ENCODE data around the gene MRO. TPM values are rescaled to one million over a fixed set of nuclear protein-coding genes. Genes with fewer than 3 reads are reported as not detected.
"Not testable (repeated sequence)": the region's sequence is repeated elsewhere in the genome, so short reads cannot be mapped to it uniquely, and the experiment has no call there.

MRO gene
- total RNA-seq, 2 experiments from 2014 or later: not detected

- Mint-ChIP-seq H3K27ac (no peak overlapping the region), H3K4me3 (no peak overlapping the region), H3K4me1 (ENCODE audit: low read depth) (no peaks in the 10 kb centered on the region), H3K9me3 (no peaks in the 10 kb centered on the region), H3K36me3 (ENCODE audit: low read depth) (no peaks in the 10 kb centered on the region), H3K27me3 (ENCODE audit: low read depth) (peaks cover 19% of the 10 kb centered on the region)
- CTCF ChIA-PET: interaction anchor here (0.6 kb wide), 1 partner anchor 299 kb away, joined by 3 read pairs; no protein-coding TSS in a partner anchor
- intact Hi-C loops (cut with micrococcal nuclease): no loop called here
- no peak for DNase-seq
These were observed 36.3 kb downstream of the MRO start for GRCh38 chr18:50783553-50783952.

- peaks cover 20% of the 10 kb centered on the region for H3K27me3 Mint-ChIP-seq (ENCODE audit: low read depth)
- H3K9me3 Mint-ChIP-seq; CTCF ChIA-PET; intact Hi-C loops (cut with micrococcal nuclease); H3K4me3 Mint-ChIP-seq; H3K36me3 Mint-ChIP-seq (ENCODE audit: low read depth); H3K27ac Mint-ChIP-seq; DNase-seq; H3K4me1 Mint-ChIP-seq (ENCODE audit: low read depth): not testable (repeated sequence)
These were observed 40.8 kb downstream of the MRO start for GRCh38 chr18:50779021-50779420.

GRCh38 chr18:50776383-50776782 lies 43.4 kb downstream of the MRO start:
- no peak overlapping the region for H3K4me3 Mint-ChIP-seq
- no peaks in the 10 kb centered on the region for H3K9me3 Mint-ChIP-seq
- intact Hi-C loops (cut with micrococcal nuclease): no loop called here
- no peaks in the 10 kb centered on the region for H3K36me3 Mint-ChIP-seq (ENCODE audit: low read depth)
- H3K4me1 Mint-ChIP-seq (ENCODE audit: low read depth): no peaks in the 10 kb centered on the region
- peaks cover 19% of the 10 kb centered on the region for H3K27me3 Mint-ChIP-seq (ENCODE audit: low read depth)
- no peak for DNase-seq
- CTCF ChIA-PET: interaction anchor here (0.6 kb wide), 2 partner anchors 199 to 609 kb away, joined by 3 to 4 read pairs; no protein-coding TSS in a partner anchor
- H3K27ac Mint-ChIP-seq: no peak overlapping the region

- DNase-seq: no peak
- Mint-ChIP-seq H3K27ac (no peak overlapping the region), H3K9me3 (no peaks in the 10 kb centered on the region), H3K4me1 (ENCODE audit: low read depth) (no peaks in the 10 kb centered on the region), H3K36me3 (ENCODE audit: low read depth) (no peaks in the 10 kb centered on the region), H3K4me3 (no peak overlapping the region), H3K27me3 (ENCODE audit: low read depth) (peaks cover 17% of the 10 kb centered on the region)
- CTCF ChIA-PET: interaction anchor here (0.6 kb wide), 2 partner anchors 200 to 608 kb away, joined by 3 to 4 read pairs; no protein-coding TSS in a partner anchor
- intact Hi-C loops (cut with micrococcal nuclease): no loop called here
These were observed 44.1 kb downstream of the MRO start for GRCh38 chr18:50775726-50776125.

- H3K27ac Mint-ChIP-seq: no peak overlapping the region
- H3K9me3 Mint-ChIP-seq: peaks cover 3% of the 10 kb centered on the region
- DNase-seq: no peak
- intact Hi-C loops (cut with micrococcal nuclease): no loop called here
- no peak overlapping the region for H3K4me3 Mint-ChIP-seq
- peaks cover 13% of the 10 kb centered on the region for H3K27me3 Mint-ChIP-seq (ENCODE audit: low read depth)
- H3K36me3 Mint-ChIP-seq (ENCODE audit: low read depth): no peaks in the 10 kb centered on the region
- CTCF ChIA-PET: no interaction called here
- H3K4me1 Mint-ChIP-seq (ENCODE audit: low read depth): no peaks in the 10 kb centered on the region
These were observed 44.6 kb downstream of the MRO start for GRCh38 chr18:50775207-50775606.

- Mint-ChIP-seq H3K4me3 (no peak overlapping the region), H3K27me3 (ENCODE audit: low read depth) (peaks cover 22% of the 10 kb centered on the region), H3K4me1 (ENCODE audit: low read depth) (no peaks in the 10 kb centered on the region), H3K9me3 (peaks cover 31% of the 10 kb centered on the region), H3K27ac (no peak overlapping the region), H3K36me3 (ENCODE audit: low read depth) (peaks cover 3% of the 10 kb centered on the region)
- DNase-seq: no peak
- CTCF ChIA-PET: no interaction called here
- intact Hi-C loops (cut with micrococcal nuclease): no loop called here
These were observed 50.4 kb downstream of the MRO start for GRCh38 chr18:50769463-50769862.

- Mint-ChIP-seq H3K36me3 (ENCODE audit: low read depth) (no peaks in the 10 kb centered on the region), H3K27ac (no peak overlapping the region), H3K27me3 (ENCODE audit: low read depth) (peaks cover 14% of the 10 kb centered on the region), H3K9me3 (no peaks in the 10 kb centered on the region), H3K4me3 (no peak overlapping the region), H3K4me1 (ENCODE audit: low read depth) (no peaks in the 10 kb centered on the region)
- CTCF ChIA-PET: no interaction called here
- no peak for DNase-seq
- intact Hi-C loops (cut with micrococcal nuclease): no loop called here
These were observed 62.5 kb downstream of the MRO start for GRCh38 chr18:50757358-50757757.

- no peak overlapping the region for H3K27ac Mint-ChIP-seq
- no peaks in the 10 kb centered on the region for H3K4me1 Mint-ChIP-seq (ENCODE audit: low read depth)
- no peaks in the 10 kb centered on the region for H3K36me3 Mint-ChIP-seq (ENCODE audit: low read depth)
- H3K27me3 Mint-ChIP-seq (ENCODE audit: low read depth): peaks cover 29% of the 10 kb centered on the region
- no peak overlapping the region for H3K4me3 Mint-ChIP-seq
- intact Hi-C loops (cut with micrococcal nuclease): no loop called here
- DNase-seq: no peak
- H3K9me3 Mint-ChIP-seq: no peaks in the 10 kb centered on the region
- CTCF ChIA-PET: no interaction called here
These were observed 65.5 kb downstream of the MRO start for GRCh38 chr18:50754297-50754696.

GRCh38 chr18:50753311-50753710 lies 66.5 kb downstream of the MRO start:
- no peak overlapping the region for H3K27ac Mint-ChIP-seq
- no peaks in the 10 kb centered on the region for H3K36me3 Mint-ChIP-seq (ENCODE audit: low read depth)
- intact Hi-C loops (cut with micrococcal nuclease): no loop called here
- CTCF ChIA-PET: no interaction called here
- no peak for DNase-seq
- no peaks in the 10 kb centered on the region for H3K4me1 Mint-ChIP-seq (ENCODE audit: low read depth)
- H3K27me3 Mint-ChIP-seq (ENCODE audit: low read depth): peaks cover 35% of the 10 kb centered on the region
- no peak overlapping the region for H3K4me3 Mint-ChIP-seq
- H3K9me3 Mint-ChIP-seq: no peaks in the 10 kb centered on the region

- no peaks in the 10 kb centered on the region for H3K4me1 Mint-ChIP-seq (ENCODE audit: low read depth)
- DNase-seq: no peak
- peaks cover 35% of the 10 kb centered on the region for H3K27me3 Mint-ChIP-seq (ENCODE audit: low read depth)
- H3K4me3 Mint-ChIP-seq: no peak overlapping the region
- CTCF ChIA-PET: no interaction called here
- H3K36me3 Mint-ChIP-seq (ENCODE audit: low read depth): no peaks in the 10 kb centered on the region
- H3K9me3 Mint-ChIP-seq: no peaks in the 10 kb centered on the region
- H3K27ac Mint-ChIP-seq: no peak overlapping the region
- intact Hi-C loops (cut with micrococcal nuclease): no loop called here
These were observed 67.9 kb downstream of the MRO start for GRCh38 chr18:50751947-50752346.

GRCh38 chr18:50751490-50751889 lies 68.3 kb downstream of the MRO start:
- CTCF ChIA-PET: no interaction called here
- Mint-ChIP-seq H3K27ac (no peak overlapping the region), H3K9me3 (no peaks in the 10 kb centered on the region), H3K4me3 (no peak overlapping the region), H3K36me3 (ENCODE audit: low read depth) (no peaks in the 10 kb centered on the region), H3K4me1 (ENCODE audit: low read depth) (no peaks in the 10 kb centered on the region), H3K27me3 (ENCODE audit: low read depth) (peaks cover 33% of the 10 kb centered on the region)
- intact Hi-C loops (cut with micrococcal nuclease): no loop called here
- DNase-seq: no peak

GRCh38 chr18:50750546-50750945 lies 69.3 kb downstream of the MRO start:
- intact Hi-C loops (cut with micrococcal nuclease): no loop called here
- DNase-seq: no peak
- no peak overlapping the region for H3K27ac Mint-ChIP-seq
- H3K27me3 Mint-ChIP-seq (ENCODE audit: low read depth): peaks cover 28% of the 10 kb centered on the region
- H3K9me3 Mint-ChIP-seq: no peaks in the 10 kb centered on the region
- CTCF ChIA-PET: no interaction called here
- H3K4me1 Mint-ChIP-seq (ENCODE audit: low read depth): no peaks in the 10 kb centered on the region
- H3K4me3 Mint-ChIP-seq: no peak overlapping the region
- H3K36me3 Mint-ChIP-seq (ENCODE audit: low read depth): no peaks in the 10 kb centered on the region

GRCh38 chr18:50749945-50750344 lies 69.9 kb downstream of the MRO start:
- DNase-seq: no peak
- no peaks in the 10 kb centered on the region for H3K9me3 Mint-ChIP-seq
- H3K27me3 Mint-ChIP-seq (ENCODE audit: low read depth): peaks cover 27% of the 10 kb centered on the region
- no peak overlapping the region for H3K27ac Mint-ChIP-seq
- no peaks in the 10 kb centered on the region for H3K4me1 Mint-ChIP-seq (ENCODE audit: low read depth)
- intact Hi-C loops (cut with micrococcal nuclease): no loop called here
- no peaks in the 10 kb centered on the region for H3K36me3 Mint-ChIP-seq (ENCODE audit: low read depth)
- H3K4me3 Mint-ChIP-seq: no peak overlapping the region
- CTCF ChIA-PET: no interaction called here

- Mint-ChIP-seq H3K27ac (no peak overlapping the region), H3K9me3 (no peaks in the 10 kb centered on the region), H3K36me3 (ENCODE audit: low read depth) (no peaks in the 10 kb centered on the region), H3K27me3 (ENCODE audit: low read depth) (peaks cover 27% of the 10 kb centered on the region), H3K4me3 (no peak overlapping the region), H3K4me1 (ENCODE audit: low read depth) (no peaks in the 10 kb centered on the region)
- intact Hi-C loops (cut with micrococcal nuclease): no loop called here
- CTCF ChIA-PET: no interaction called here
- no peak for DNase-seq
These were observed 70.4 kb downstream of the MRO start for GRCh38 chr18:50749421-50749820.
